GM19452 (cell line): Measurements from ENCODE around the gene TRIM71.

Experiments used
- ATAC-seq: cut with Tn5 transposase; IDR thresholded peaks from one replicate; pipeline ENCODE4 v1.9.1; 2021; ENCODE audit not compliant: unreplicated experiment

TRIM71 gene

GRCh38 chr3:32862936-32863487 lies 45.2 kb downstream of the TRIM71 start:
- no peak for ATAC-seq

DNA sequence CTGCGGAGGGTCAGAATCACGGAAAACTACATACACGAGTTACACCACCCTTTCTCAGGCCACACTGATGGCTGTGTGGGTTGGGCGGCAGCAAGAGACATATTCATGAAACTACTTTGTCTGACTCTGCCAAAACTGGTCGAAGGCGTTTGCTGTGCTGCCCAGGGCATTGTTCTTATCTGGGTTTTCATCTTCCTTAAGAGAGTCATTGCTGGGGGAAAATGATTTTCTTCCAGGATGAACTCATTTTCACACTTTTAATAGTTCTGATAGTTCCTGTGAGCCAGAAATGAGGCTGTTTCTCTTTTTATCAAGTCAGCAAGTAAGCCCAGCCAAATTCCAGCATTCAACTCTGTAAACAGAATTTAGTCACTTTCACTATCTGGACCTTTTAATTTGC lies 47.6 kb downstream of the TRIM71 start:
- no peak for ATAC-seq

- no peak for ATAC-seq
These were observed 48.7 kb downstream of the TRIM71 start for GRCh38 chr3:32866533-32866932.

- no peak for ATAC-seq
These were observed 50.2 kb downstream of the TRIM71 start for GRCh38 chr3:32867954-32868353.

GRCh38 chr3:32868719-32869512 lies 51.1 kb downstream of the TRIM71 start:
- no peak for ATAC-seq

GRCh38 chr3:32869513-32870047 lies 51.8 kb downstream of the TRIM71 start:
- ATAC-seq: no peak

DNA sequence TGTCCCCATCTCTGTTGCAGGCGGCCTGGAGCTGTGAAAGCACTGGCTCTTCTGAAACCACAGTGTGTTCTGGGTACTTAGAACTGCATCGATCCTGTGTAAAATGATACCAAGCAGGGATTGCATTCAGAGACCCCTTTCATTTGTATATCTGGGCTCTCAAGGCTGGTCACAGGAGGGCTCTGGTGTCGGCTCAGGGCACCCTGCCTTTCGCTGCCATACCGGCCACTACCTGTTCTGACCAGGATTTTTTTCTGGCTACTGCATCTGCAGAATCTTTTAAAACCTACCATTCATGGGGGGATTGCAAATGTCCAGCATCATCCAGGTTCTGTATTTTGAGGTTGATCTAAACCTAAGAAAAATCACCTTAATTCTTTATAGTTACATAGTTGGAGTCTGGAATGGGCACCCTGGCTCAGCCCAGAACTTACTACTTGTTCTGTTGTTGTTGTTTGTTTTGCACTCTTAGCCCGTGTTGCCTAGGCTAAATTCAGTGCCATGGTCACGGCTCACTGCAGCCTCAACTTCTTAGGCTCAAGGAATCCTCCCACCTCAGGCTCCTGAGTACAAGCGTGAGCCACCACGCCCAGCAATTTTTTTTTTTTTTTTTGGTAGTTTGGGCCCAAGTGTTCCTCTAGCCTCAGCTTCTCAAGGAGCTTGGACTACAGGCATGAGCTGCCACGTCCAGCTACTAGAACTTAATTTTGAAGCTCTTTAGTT lies 52.7 kb downstream of the TRIM71 start:
- ATAC-seq: no peak

DNA sequence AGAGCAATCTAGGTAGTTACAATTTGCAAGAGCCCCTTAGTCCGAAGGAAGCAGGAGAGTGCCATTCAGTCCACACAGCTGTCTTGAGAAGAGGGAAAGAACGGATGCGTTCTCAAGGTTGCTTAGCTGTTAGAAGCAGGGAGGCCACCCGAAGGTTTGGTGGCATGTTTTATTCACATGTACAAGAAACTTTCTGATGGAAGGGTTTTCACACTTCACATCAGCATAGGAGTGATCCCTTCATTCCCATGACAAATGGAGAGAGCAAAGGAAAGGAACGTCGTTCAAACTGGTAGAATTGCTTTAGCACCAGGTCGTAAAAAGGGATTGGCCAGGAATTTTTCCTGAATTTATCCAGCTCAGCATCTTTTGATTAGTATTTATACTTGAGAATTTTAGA lies 53.5 kb downstream of the TRIM71 start:
- no peak for ATAC-seq

DNA sequence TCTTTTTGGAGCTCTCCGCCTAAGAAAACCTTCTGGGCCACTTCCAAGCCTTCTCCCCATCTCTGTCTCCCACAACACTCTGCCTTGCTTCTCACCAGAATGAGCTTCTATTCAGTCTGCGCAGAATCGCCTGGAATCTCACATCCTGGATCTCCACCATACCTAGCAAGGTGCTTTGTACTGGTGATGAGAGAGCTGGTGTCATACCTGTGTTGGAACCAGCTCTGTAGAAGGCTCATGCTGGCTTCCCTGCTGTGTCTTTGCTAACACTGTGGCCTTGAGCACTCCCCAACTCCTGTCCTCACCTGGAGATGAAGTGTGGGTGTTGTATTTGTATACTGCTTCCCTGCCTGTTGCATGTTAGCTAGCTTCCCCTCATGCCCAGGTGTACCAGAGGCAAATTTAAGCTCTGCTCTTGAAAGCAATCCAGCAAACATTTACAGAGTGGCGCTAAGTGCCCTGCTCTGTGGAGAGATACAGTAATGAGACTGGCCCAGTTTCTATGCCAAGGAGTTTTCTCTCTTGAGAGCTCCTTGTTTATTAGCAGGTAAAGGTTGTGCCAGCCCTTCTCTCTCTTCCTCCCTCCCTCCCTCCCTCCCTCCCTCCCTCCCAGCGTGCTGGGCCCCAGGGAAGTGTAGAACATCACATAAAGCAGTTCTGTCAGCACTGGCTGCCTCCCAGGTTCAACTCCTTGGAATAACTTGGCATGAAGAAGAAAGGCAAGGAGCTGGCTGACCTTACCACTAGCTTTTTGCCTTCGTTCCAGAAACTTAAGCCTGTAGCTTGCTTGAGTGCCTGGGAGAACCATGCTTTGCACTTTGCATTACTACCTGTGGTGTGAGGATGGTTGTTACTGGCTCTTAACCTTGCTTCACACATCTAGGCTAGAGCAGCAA lies 54.9 kb downstream of the TRIM71 start:
- ATAC-seq: no peak

DNA sequence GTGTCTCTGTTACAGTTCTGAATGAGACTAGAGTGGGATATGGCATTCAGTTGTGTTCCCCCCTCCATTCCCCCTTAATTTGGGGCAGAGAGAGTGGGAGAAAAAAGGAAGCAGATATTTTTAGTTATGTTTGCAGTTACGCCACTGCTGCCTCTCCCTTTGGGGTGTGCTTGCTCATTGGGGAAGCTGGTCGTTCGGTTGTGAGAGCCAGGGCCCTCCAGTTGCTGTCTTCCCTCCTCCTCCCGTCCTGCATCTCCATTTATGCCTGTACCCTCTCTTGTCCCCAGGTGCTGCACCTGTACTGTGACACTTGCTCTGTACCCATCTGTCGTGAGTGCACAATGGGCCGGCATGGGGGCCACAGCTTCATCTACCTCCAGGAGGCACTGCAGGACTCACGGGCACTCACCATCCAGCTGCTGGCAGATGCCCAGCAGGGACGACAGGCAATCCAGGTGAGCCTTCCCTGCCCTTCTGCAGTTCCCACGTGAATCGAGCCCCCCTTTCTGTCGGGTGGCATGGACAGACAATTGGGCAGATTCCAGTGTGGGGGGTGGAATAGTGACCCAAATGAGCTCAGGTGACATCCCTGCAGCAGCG lies 55.8 kb downstream of the TRIM71 start:
- no peak for ATAC-seq

DNA sequence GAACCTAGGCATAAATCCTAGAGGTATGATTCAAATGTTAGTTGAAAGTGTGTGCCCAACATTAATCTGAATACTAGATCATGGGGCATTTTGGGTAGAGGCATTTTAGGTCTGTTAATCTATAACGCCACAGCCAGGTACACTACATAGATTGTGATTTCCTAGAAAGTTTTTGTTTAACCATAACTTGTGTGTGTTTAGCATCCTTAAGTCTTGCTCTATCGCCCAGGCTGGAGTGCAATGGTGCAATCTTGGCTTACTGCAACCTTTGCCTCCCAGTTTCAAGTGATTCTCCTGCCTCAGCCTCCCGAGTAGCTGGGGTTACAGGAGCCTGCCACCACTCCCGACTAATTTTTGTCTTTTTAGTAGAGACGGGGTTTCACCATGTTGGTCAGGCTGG lies 59.1 kb downstream of the TRIM71 start:
- no peak for ATAC-seq

DNA sequence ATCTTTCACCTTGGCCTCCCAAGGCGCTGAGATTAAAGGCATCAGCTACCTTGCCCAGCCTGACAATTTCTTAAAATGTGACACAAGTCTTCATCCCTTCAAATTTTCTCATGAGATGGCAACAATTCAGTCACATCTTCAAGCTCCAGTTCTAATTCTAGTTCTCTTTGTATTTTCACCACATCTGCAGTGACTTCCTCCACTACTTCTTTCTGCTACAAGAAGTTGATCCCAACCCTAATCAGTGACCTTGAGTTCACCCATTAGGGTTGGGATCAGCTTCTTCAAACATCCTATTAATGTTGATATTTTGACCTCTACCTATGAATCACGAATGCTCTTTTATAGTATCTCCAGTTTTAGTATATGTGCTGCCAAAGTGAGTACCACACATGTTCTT lies 59.8 kb downstream of the TRIM71 start:
- no peak for ATAC-seq

DNA sequence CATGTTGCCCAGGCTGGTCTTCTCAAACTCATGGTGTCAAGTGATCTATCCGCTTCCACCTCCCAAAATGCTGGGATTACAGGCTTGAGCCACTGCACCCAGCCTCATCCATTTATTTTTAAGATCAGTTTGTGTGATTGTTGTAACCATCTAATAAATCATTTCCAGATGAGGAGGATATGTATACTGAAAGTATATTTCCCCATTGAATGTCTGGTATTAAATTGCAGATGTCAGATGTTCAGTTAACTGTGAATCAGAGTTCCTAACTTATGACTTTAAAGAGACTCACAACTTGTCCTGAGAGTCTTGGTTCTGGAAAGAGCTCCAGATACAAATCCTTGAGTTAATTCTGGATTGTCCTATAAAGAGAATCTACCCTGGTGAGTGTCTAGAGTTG lies 62.4 kb downstream of the TRIM71 start:
- no peak for ATAC-seq

- no peak for ATAC-seq
These were observed 63.8 kb downstream of the TRIM71 start for GRCh38 chr3:32881624-32882023.

DNA sequence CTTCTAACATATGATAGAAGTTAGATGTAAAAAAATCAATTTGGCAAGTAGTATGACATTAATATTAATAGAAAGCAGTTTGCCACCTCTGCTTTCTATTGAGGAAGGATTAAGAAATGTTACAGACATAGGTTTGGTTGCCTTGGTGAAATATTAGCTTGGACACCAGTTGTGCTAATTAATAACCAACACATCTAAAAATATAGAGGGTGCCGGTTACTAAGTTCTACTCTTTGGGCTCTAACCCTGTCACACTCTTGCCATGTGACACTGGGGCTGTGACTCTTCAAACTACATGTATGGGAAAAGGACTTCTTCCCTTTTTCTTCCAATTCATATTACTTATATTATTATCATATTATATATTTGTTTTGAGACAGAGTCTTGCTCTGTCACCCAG lies 64.4 kb downstream of the TRIM71 start:
- ATAC-seq: peak; percentile 60

GRCh38 chr3:32882603-32883025 lies 64.8 kb downstream of the TRIM71 start:
- ATAC-seq: peak; percentile 80

GRCh38 chr3:32883817-32884216 lies 66.0 kb downstream of the TRIM71 start:
- no peak for ATAC-seq

DNA sequence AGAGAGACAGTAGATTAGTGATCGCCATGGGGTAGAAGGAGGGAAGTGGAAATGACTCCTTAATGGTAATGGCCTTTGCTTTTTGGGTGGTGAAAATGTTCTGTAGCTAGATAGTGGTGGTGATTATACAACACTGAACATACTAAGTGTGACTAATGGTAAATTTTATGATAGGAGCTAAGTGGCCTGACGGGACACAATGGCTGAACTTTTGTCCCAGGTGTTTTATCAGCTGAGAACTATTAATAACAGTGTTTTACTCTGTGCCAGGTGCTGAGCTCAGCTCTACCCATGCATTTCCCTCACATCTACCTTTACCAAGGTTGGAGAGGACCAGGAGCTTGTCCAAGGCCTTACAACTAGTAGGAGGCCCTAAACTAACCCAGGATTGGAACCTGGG lies 66.8 kb downstream of the TRIM71 start:
- ATAC-seq: no peak

- ATAC-seq: no peak
These were observed 67.6 kb downstream of the TRIM71 start for GRCh38 chr3:32885283-32885901.

- ATAC-seq: no peak
These were observed 68.5 kb downstream of the TRIM71 start for GRCh38 chr3:32886296-32886695.
